ENCODE measurements around the gene CX3CR1. TPM values are rescaled to one million over a fixed set of nuclear protein-coding genes. Genes with fewer than 3 reads are reported as not detected.

CX3CR1 gene
- total and polyA plus RNA-seq, 10 of the 15 experiments (the other 5 are each of a cell fraction or from before 2014, with no cell fraction given) = 0.05 to 0.53 (median 0.15) TPM

DNA sequence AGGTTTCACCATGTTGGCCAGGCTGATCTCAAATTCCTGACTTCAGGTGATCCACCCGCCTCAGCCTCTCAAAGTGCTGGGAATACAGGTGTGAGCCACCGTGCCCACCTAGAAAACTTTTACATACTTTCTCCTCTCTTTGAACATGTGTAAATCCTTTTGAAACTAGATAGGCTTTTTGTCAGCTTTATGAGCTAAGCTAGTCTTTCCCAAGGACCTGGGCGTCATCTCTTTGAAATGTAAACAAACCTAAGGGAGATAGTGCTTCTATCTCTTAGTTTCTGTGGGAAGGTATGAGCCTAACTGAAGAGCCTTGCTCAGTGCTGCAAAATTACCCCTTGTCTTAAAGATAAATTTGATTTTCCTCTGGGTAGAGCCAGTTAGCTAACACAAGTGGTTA is 4.8 kb downstream of the CX3CR1 start:
- ATAC-seq = no peak
- SMC1A ChIA-PET (ENCODE audit: uncharacterized antibody, unreplicated experiment) = interaction anchor here (1.3 to 14.4 kb wide), 2 partner anchors 16 to 59 kb away, joined by 10 to 163 read pairs; no protein-coding TSS in a partner anchor
- Histone ChIP-seq H3K9me3 (replicated peaks; ENCODE audit: control insufficient read depth, insufficient read depth, low read length) (no peaks in the 10 kb centered on the region), H3K9ac (ENCODE audit: control insufficient read depth, insufficient read depth, low read length) (no peak overlapping the region), H3K4me3 (no peak overlapping the region), H3K27me3 (replicated peaks in 1 of 2; ENCODE audit: control insufficient read depth in 2 of 2, insufficient read depth in 2 of 2, low read length in 1 of 2) (peaks cover 0 to 3% of the 10 kb centered on the region in 2 experiments; a peak in 1 of 4 replicates), H2AFZ (ENCODE audit: control insufficient read depth, low read depth, low read length) (no peak overlapping the region), H3K4me1 (ENCODE audit: control insufficient read depth, insufficient read depth, low read length) (no peaks in the 10 kb centered on the region), H3K36me3 (ENCODE audit: control insufficient read depth in 2 of 2, insufficient read depth in 2 of 2, low read length in 1 of 2) (no peaks in the 10 kb centered on the region), H3K79me2 (ENCODE audit: control insufficient read depth, insufficient read depth, low read length) (no peaks in the 10 kb centered on the region), H3K27ac (ENCODE audit: control insufficient read depth, insufficient read depth) (no peak overlapping the region), H3K4me2 (ENCODE audit: control insufficient read depth, insufficient read depth) (no peak overlapping the region), H4K20me1 (ENCODE audit: control insufficient read depth, insufficient read depth) (no peaks in the 10 kb centered on the region)
- RAD21 ChIA-PET (ENCODE audit: unreplicated experiment) = interaction anchor here (1.0 kb wide), 1 partner anchor 85 kb away, joined by 3 read pairs; no protein-coding TSS in a partner anchor
- CTCF ChIA-PET = interaction anchor here (15.5 kb wide), 1 partner anchor 14 kb away, joined by 191 read pairs; no protein-coding TSS in a partner anchor
- no peak for FAIRE-seq
- POLR2A ChIA-PET = no interaction called here
- no TSS peak for BruUV-seq (replicated peaks)
- no peak for TF ChIP-seq POLR2AphosphoS5 (IDR thresholded peaks at IDR 0.05; ENCODE audit: low read length)
- TF ChIP-seq SP1 (IDR thresholded peaks at IDR 0.05; ENCODE audit: low read depth, low read length) = no peak
- no peak for TF ChIP-seq EP300 (IDR thresholded peaks at IDR 0.05; ENCODE audit: borderline replicate concordance in 1 of 2, control insufficient read depth in 1 of 2, low read depth in 2 of 2, low read length in 2 of 2)
- no peak for TF ChIP-seq EGR1 (IDR thresholded peaks at IDR 0.05; ENCODE audit: borderline replicate concordance in 1 of 2, low read depth in 2 of 2, low read length in 2 of 2)
- no peak for TF ChIP-seq MYB (IDR thresholded peaks at IDR 0.05; ENCODE audit: borderline replicate concordance, low read depth, low read length)
- no peak for TF ChIP-seq RAD51 (IDR thresholded peaks at IDR 0.05)
- TF ChIP-seq BMI1 (IDR thresholded peaks at IDR 0.05; ENCODE audit: borderline replicate concordance) = no peak
- TF ChIP-seq NBN (IDR thresholded peaks at IDR 0.05) = no peak
- TF ChIP-seq, protein P1, sequence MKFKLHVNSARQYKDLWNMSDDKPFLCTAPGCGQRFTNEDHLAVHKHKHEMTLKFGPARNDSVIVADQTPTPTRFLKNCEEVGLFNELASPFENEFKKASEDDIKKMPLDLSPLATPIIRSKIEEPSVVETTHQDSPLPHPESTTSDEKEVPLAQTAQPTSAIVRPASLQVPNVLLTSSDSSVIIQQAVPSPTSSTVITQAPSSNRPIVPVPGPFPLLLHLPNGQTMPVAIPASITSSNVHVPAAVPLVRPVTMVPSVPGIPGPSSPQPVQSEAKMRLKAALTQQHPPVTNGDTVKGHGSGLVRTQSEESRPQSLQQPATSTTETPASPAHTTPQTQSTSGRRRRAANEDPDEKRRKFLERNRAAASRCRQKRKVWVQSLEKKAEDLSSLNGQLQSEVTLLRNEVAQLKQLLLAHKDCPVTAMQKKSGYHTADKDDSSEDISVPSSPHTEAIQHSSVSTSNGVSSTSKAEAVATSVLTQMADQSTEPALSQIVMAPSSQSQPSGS (IDR thresholded peaks at IDR 0.05; ENCODE audit: low read length) = no peak
- TF ChIP-seq, protein P2, sequence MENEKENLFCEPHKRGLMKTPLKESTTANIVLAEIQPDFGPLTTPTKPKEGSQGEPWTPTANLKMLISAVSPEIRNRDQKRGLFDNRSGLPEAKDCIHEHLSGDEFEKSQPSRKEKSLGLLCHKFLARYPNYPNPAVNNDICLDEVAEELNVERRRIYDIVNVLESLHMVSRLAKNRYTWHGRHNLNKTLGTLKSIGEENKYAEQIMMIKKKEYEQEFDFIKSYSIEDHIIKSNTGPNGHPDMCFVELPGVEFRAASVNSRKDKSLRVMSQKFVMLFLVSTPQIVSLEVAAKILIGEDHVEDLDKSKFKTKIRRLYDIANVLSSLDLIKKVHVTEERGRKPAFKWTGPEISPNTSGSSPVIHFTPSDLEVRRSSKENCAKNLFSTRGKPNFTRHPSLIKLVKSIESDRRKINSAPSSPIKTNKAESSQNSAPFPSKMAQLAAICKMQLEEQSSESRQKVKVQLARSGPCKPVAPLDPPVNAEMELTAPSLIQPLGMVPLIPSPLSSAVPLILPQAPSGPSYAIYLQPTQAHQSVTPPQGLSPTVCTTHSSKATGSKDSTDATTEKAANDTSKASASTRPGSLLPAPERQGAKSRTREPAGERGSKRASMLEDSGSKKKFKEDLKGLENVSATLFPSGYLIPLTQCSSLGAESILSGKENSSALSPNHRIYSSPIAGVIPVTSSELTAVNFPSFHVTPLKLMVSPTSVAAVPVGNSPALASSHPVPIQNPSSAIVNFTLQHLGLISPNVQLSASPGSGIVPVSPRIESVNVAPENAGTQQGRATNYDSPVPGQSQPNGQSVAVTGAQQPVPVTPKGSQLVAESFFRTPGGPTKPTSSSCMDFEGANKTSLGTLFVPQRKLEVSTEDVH (IDR thresholded peaks at IDR 0.05; ENCODE audit: low read depth, partially characterized antibody) = no peak
- 77% methylated on average over 3 of the region's 3 CpGs for WGBS (ENCODE audit: insufficient coverage, insufficient replicate concordance, low lambda C conversion rate, missing lambda C conversion rate)
- DNase-seq (ENCODE audit: low read depth, low spot score) = no peak
- in situ Hi-C loops (cut with MboI) = no loop called here
- intact Hi-C loops (cut with micrococcal nuclease; ENCODE audit: unreplicated experiment) = no loop called here
